ENCODE data around the gene TMEM266.

TMEM266 gene

DNA sequence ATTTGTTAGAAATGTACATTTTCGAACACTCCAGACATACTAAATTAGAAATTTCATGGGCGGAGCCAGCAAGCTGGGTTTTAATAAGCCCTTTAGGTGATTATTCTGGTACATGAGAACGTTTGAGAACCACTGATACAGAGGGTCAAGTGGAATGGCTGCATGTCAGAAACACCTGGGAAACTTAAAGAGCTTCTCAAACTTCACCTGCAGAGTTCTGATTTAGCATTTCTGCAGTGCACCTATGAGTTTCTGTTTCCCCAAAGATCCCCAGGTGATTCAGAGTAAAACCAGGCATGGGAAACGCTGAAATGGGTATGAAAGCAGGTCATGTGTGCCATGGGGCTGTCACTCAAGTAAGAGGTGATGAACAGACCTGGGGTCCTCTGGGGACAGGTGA, 68.1 kb downstream of the TMEM266 start:
- no peaks in the 10 kb centered on the region for H3K27me3 ChIP-seq (ENCODE audit: control insufficient read depth, insufficient read depth, low read length)

DNA sequence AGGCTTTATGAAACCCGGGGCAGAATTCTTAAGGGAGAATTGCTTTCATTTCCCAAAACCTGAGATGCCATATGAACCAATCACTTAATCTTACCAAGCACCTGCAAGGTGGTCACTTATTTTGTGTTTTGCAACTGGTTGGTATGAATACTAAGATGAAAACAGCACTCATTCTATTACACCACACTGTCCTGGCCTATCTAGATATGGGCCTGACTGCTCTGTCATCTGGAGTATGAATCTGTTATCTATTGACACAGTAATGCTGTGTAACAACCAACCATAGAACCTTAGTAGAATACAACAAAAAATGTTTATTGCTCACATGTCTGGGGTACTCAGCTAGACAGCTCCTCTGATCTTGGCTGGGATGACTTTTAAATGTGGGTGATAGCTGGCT, 74.8 kb downstream of the TMEM266 start:
- no peak overlapping the region for H3K9ac ChIP-seq

More for the DNA sequence above, 68.1 kb downstream of the TMEM266 start:
- H3K79me2 ChIP-seq = no peaks in the 10 kb centered on the region
- H3K9ac ChIP-seq = no peak overlapping the region
- H3K36me3 ChIP-seq (ENCODE audit: control insufficient read depth, insufficient read depth, low read length) = no peaks in the 10 kb centered on the region
- no peak overlapping the region for H3K4me3 ChIP-seq (ENCODE audit: low read depth, low read length)
- no peaks in the 10 kb centered on the region for H3K9me3 ChIP-seq (ENCODE audit: control insufficient read depth, low read length)
- no peak overlapping the region for H3K27ac ChIP-seq
- TF ChIP-seq, protein P1, sequence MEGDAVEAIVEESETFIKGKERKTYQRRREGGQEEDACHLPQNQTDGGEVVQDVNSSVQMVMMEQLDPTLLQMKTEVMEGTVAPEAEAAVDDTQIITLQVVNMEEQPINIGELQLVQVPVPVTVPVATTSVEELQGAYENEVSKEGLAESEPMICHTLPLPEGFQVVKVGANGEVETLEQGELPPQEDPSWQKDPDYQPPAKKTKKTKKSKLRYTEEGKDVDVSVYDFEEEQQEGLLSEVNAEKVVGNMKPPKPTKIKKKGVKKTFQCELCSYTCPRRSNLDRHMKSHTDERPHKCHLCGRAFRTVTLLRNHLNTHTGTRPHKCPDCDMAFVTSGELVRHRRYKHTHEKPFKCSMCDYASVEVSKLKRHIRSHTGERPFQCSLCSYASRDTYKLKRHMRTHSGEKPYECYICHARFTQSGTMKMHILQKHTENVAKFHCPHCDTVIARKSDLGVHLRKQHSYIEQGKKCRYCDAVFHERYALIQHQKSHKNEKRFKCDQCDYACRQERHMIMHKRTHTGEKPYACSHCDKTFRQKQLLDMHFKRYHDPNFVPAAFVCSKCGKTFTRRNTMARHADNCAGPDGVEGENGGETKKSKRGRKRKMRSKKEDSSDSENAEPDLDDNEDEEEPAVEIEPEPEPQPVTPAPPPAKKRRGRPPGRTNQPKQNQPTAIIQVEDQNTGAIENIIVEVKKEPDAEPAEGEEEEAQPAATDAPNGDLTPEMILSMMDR (IDR thresholded peaks at IDR 0.05) = no peak
- H3K4me1 ChIP-seq = no peaks in the 10 kb centered on the region
- H3K4me2 ChIP-seq (ENCODE audit: low read length) = no peak overlapping the region
- H2AFZ ChIP-seq = no peak overlapping the region

DNA sequence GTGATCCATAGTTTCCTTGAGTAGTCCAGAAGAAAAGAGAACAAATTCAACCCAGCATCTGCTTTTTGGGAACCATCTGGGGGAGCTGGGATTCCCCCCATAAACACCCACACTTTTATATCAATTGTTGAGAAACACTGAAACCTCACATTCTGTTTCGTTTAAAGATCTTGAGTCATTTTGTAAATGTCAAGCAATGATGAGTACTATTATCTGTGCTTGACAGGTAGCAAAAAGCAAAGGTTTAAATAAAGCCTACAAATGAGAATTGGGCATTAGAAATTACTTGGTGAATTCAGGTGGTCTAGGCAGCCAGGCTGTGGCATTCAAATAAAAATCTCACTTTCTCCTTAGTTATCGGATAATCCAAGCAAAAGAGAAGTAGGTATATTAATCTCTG, 75.7 kb downstream of the TMEM266 start:
- Histone ChIP-seq H3K4me1 (no peaks in the 10 kb centered on the region), H3K4me2 (ENCODE audit: low read length) (no peak overlapping the region), H3K79me2 (no peaks in the 10 kb centered on the region), H3K4me3 (ENCODE audit: low read depth, low read length) (no peak overlapping the region), H3K9ac (no peak overlapping the region), H3K27ac (no peak overlapping the region), H3K9me3 (ENCODE audit: control insufficient read depth, low read length) (no peaks in the 10 kb centered on the region), H2AFZ (no peak overlapping the region), H3K27me3 (ENCODE audit: control insufficient read depth, insufficient read depth, low read length) (no peaks in the 10 kb centered on the region), H3K36me3 (ENCODE audit: control insufficient read depth, insufficient read depth, low read length) (no peaks in the 10 kb centered on the region)
- TF ChIP-seq, protein P1 (IDR thresholded peaks at IDR 0.05) = no peak

More for the DNA sequence above, 74.8 kb downstream of the TMEM266 start:
- TF ChIP-seq, protein P1 (IDR thresholded peaks at IDR 0.05) = no peak
- no peaks in the 10 kb centered on the region for H3K27me3 ChIP-seq (ENCODE audit: control insufficient read depth, insufficient read depth, low read length)
- H3K27ac ChIP-seq = no peak overlapping the region
- no peak overlapping the region for H3K4me2 ChIP-seq (ENCODE audit: low read length)
- no peaks in the 10 kb centered on the region for H3K4me1 ChIP-seq
- H2AFZ ChIP-seq = no peak overlapping the region
- no peaks in the 10 kb centered on the region for H3K9me3 ChIP-seq (ENCODE audit: control insufficient read depth, low read length)
- H3K36me3 ChIP-seq (ENCODE audit: control insufficient read depth, insufficient read depth, low read length) = no peaks in the 10 kb centered on the region
- H3K4me3 ChIP-seq (ENCODE audit: low read depth, low read length) = no peak overlapping the region
- H3K79me2 ChIP-seq = no peaks in the 10 kb centered on the region

DNA sequence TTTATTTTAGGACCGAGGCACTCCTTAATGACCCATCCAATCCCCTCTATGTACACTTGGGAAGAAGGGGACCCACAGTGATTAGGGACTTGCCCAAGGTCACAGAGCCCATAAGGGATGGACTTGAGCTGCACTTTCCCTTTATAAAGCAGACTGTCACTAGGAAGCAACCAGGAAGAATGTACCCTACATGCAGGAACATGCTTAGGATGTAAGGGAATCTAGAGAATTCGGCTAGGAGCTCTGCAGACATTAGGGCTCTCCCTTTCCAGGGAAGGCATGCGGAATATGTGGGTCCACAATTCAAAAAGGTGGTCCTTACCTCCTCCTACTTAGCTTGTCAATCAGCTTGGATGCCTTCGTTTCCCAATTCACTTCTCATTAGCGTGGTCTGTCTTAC, 78.7 kb downstream of the TMEM266 start:
- TF ChIP-seq, protein P1 (IDR thresholded peaks at IDR 0.05) = no peak
- no peaks in the 10 kb centered on the region for H3K36me3 ChIP-seq (ENCODE audit: control insufficient read depth, insufficient read depth, low read length)
- no peak overlapping the region for H3K4me2 ChIP-seq (ENCODE audit: low read length)
- no peaks in the 10 kb centered on the region for H3K79me2 ChIP-seq
- no peak overlapping the region for H3K9ac ChIP-seq
- no peak overlapping the region for H3K27ac ChIP-seq
- no peak overlapping the region for H2AFZ ChIP-seq
- no peaks in the 10 kb centered on the region for H3K27me3 ChIP-seq (ENCODE audit: control insufficient read depth, insufficient read depth, low read length)
- no peaks in the 10 kb centered on the region for H3K4me1 ChIP-seq
- no peaks in the 10 kb centered on the region for H3K9me3 ChIP-seq (ENCODE audit: control insufficient read depth, low read length)
- H3K4me3 ChIP-seq (ENCODE audit: low read depth, low read length) = no peak overlapping the region

DNA sequence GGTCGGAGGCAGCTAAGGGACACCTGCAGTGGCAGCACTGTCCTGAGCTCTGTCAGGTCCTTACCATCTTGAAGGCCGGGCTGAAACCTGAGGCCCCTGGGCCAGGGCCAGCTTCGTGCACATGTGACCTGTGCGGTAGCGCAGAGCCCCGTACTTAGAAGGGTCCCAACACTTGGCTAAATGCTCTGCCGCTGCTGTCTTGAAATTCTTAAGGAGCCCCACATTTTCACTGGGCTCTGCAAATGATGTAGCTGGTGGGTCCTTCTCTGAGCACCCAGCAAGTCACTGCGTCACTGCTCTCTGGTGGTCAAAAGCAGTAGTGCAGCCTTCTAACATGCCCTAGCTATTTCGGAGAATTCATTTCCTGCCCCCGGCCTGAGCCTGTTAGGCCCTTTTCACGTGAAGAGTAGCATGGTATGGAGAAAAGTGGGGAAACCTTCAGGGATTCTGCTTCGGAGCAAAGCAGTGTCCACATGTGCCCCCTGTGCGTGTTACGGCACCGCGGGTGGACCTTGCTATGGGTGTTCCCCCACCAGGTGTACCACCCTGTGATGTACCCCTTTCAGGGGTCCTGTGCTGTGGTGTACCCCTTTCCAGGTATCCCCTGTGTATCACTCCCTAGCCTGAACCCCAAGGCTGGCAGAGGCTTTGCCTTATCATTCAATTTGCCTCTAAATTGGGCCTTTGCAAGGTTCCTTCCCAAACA, 79.7 kb downstream of the TMEM266 start:
- Histone ChIP-seq H3K79me2 (no peaks in the 10 kb centered on the region), H2AFZ (peak overlapping the region; percentile 22)
- TF ChIP-seq, protein P1 (IDR thresholded peaks at IDR 0.05) = peak; percentile 83

More for the DNA sequence above, 79.7 kb downstream of the TMEM266 start:
- Histone ChIP-seq H3K4me3 (ENCODE audit: low read depth, low read length) (no peak overlapping the region), H3K27me3 (ENCODE audit: control insufficient read depth, insufficient read depth, low read length) (no peaks in the 10 kb centered on the region), H3K27ac (no peak overlapping the region), H3K4me2 (ENCODE audit: low read length) (no peak overlapping the region), H3K36me3 (ENCODE audit: control insufficient read depth, insufficient read depth, low read length) (no peaks in the 10 kb centered on the region), H3K4me1 (no peaks in the 10 kb centered on the region), H3K9me3 (ENCODE audit: control insufficient read depth, low read length) (no peaks in the 10 kb centered on the region), H3K9ac (no peak overlapping the region)
